ENCODE data around the gene COMMD10. TPM values are rescaled to one million over a fixed set of nuclear protein-coding genes. Genes with fewer than 3 reads are reported as not detected.

Gene COMMD10
- polyA plus RNA-seq, 1 donor (not counting 4 experiments of a cell fraction or from before 2014, with no cell fraction given) = 22.3 TPM

GRCh38 chr5:116075191-116075831, 9.5 kb upstream of the COMMD10 start:
- Histone ChIP-seq H3K27ac (ENCODE audit: control insufficient read depth, insufficient read depth, low read length) (no peak overlapping the region), H4K20me1 (ENCODE audit: control insufficient read depth, extremely low read depth, insufficient read depth, low read length) (no peaks in the 10 kb centered on the region), H3K4me1 (ENCODE audit: control insufficient read depth, extremely low read depth, insufficient read depth, low read length) (no peaks in the 10 kb centered on the region), H3K4me2 (ENCODE audit: control insufficient read depth, extremely low read depth, insufficient read depth, low read depth, low read length) (no peak overlapping the region), H3K9me3 (ENCODE audit: control insufficient read depth, low read depth, low read length) (no peaks in the 10 kb centered on the region), H3K9ac (ENCODE audit: control insufficient read depth, extremely low read depth, insufficient read depth, low read length) (no peak overlapping the region), H3K36me3 (ENCODE audit: control insufficient read depth in 2 of 2, extremely low read depth in 1 of 2, insufficient read depth in 2 of 2, low read length in 2 of 2) (no peaks in the 10 kb centered on the region), H3K27me3 (ENCODE audit: control insufficient read depth, extremely low read depth, insufficient read depth, low read length) (no peaks in the 10 kb centered on the region), H3K79me2 (ENCODE audit: control insufficient read depth, insufficient read depth, low read length) (no peaks in the 10 kb centered on the region), H3K9me1 (ENCODE audit: control insufficient read depth, extremely low read depth, insufficient read depth, low read length) (no peaks in the 10 kb centered on the region), H2AFZ (ENCODE audit: control insufficient read depth, low read length) (no peak overlapping the region), H3K4me3 (ENCODE audit: control insufficient read depth in 2 of 3, extremely low read depth in 1 of 3, insufficient read depth in 2 of 3, low read depth in 1 of 3, low read length in 3 of 3) (no peak overlapping the region)
- TF ChIP-seq EZH2 (IDR thresholded peaks at IDR 0.05; ENCODE audit: low read length) (no peak), CTCF (optimal IDR thresholded peaks at IDR 0.05 in 1 of 3, IDR thresholded peaks at IDR 0.05 in 1 of 3, conservative IDR thresholded peaks at IDR 0.05 in 1 of 3; ENCODE audit: extremely low read depth in 1 of 3, insufficient read depth in 2 of 3, low read length in 3 of 3) (no peak)
- no peak for FAIRE-seq
- dilution Hi-C loops (cut with MboI; ENCODE audit: extremely low pct_ligation_motif_present, low sequenced_read_pairs) = no loop called here
- DNase-seq (ENCODE audit: low read depth, low spot score) = no peak

- dilution Hi-C loops (cut with MboI; ENCODE audit: extremely low pct_ligation_motif_present, low sequenced_read_pairs) = no loop called here
- H3K27ac ChIP-seq (ENCODE audit: control insufficient read depth, insufficient read depth, low read length) = no peak overlapping the region
- FAIRE-seq (no peak), DNase-seq (ENCODE audit: low read depth, low spot score) (no peak)
- H3K4me3 ChIP-seq (ENCODE audit: control insufficient read depth in 2 of 3, extremely low read depth in 1 of 3, insufficient read depth in 2 of 3, low read depth in 1 of 3, low read length in 3 of 3) = no peak overlapping the region
- no peaks in the 10 kb centered on the region for H3K9me1 ChIP-seq (ENCODE audit: control insufficient read depth, extremely low read depth, insufficient read depth, low read length)
- no peak overlapping the region for H2AFZ ChIP-seq (ENCODE audit: control insufficient read depth, low read length)
- H3K27me3 ChIP-seq (ENCODE audit: control insufficient read depth, extremely low read depth, insufficient read depth, low read length) = no peaks in the 10 kb centered on the region
- no peaks in the 10 kb centered on the region for H4K20me1 ChIP-seq (ENCODE audit: control insufficient read depth, extremely low read depth, insufficient read depth, low read length)
- H3K4me2 ChIP-seq (ENCODE audit: control insufficient read depth, extremely low read depth, insufficient read depth, low read depth, low read length) = no peak overlapping the region
- no peaks in the 10 kb centered on the region for H3K9me3 ChIP-seq (ENCODE audit: control insufficient read depth, low read depth, low read length)
- no peak for TF ChIP-seq CTCF (optimal IDR thresholded peaks at IDR 0.05 in 1 of 3, IDR thresholded peaks at IDR 0.05 in 1 of 3, conservative IDR thresholded peaks at IDR 0.05 in 1 of 3; ENCODE audit: extremely low read depth in 1 of 3, insufficient read depth in 2 of 3, low read length in 3 of 3)
- TF ChIP-seq EZH2 (IDR thresholded peaks at IDR 0.05; ENCODE audit: low read length) = no peak
- no peaks in the 10 kb centered on the region for H3K4me1 ChIP-seq (ENCODE audit: control insufficient read depth, extremely low read depth, insufficient read depth, low read length)
- H3K36me3 ChIP-seq (ENCODE audit: control insufficient read depth in 2 of 2, extremely low read depth in 1 of 2, insufficient read depth in 2 of 2, low read length in 2 of 2) = no peaks in the 10 kb centered on the region
- H3K9ac ChIP-seq (ENCODE audit: control insufficient read depth, extremely low read depth, insufficient read depth, low read length) = no peak overlapping the region
- no peaks in the 10 kb centered on the region for H3K79me2 ChIP-seq (ENCODE audit: control insufficient read depth, insufficient read depth, low read length)
These were observed 8.3 kb upstream of the COMMD10 start for GRCh38 chr5:116076496-116076895.
